ENCODE results near the gene SENP3. TPM values are rescaled to one million over a fixed set of nuclear protein-coding genes. Genes with fewer than 3 reads are reported as not detected.

SENP3 gene
- total RNA-seq, 1 experiment from 2014 or later = 83.1 TPM

- Histone ChIP-seq H3K4me2 (ENCODE audit: insufficient read depth, insufficient read length, low read length) (peak overlapping the region; percentile 91), H3K56ac (ENCODE audit: insufficient read length, low read depth, low read length) (peak overlapping the region; percentile 20), H3K4ac (ENCODE audit: low read depth, low read length) (no peak overlapping the region; the same call in 1 of the 2 replicates), H2BK20ac (ENCODE audit: low read depth, low read length, poor library complexity, severe bottlenecking) (no peak overlapping the region), H3K27ac (ENCODE audit: insufficient read length, low read depth, low read length) (no peak overlapping the region), H2AFZ (ENCODE audit: low read length) (no peak overlapping the region), H3K14ac (ENCODE audit: insufficient read depth, low read length) (peak overlapping the region; percentile 89), H4K91ac (ENCODE audit: insufficient read length, low read depth, low read length) (no peak overlapping the region), H3K9ac (ENCODE audit: extremely low read depth, insufficient read length, low read length) (peak overlapping the region; percentile 70), H2BK5ac (ENCODE audit: insufficient read length, low read length) (no peak overlapping the region), H2BK15ac (ENCODE audit: low read depth, low read length) (peak overlapping the region; percentile 87), H3K79me1 (ENCODE audit: insufficient read depth, low read depth, low read length, poor library complexity, severe bottlenecking) (no peaks in the 10 kb centered on the region), H3K79me2 (ENCODE audit: insufficient read depth, low read length) (no peaks in the 10 kb centered on the region), H2AK5ac (ENCODE audit: insufficient read length, low read length) (no peak overlapping the region), H3K23me2 (ENCODE audit: insufficient read length, low read depth, low read length, poor library complexity, severe bottlenecking) (peaks cover 10% of the 10 kb centered on the region), H3T11ph (ENCODE audit: low read length) (no peak overlapping the region), H4K20me1 (ENCODE audit: control insufficient read depth, insufficient read depth, insufficient read length) (no peaks in the 10 kb centered on the region), H3K4me1 (ENCODE audit: insufficient read depth, low read length) (no peaks in the 10 kb centered on the region; the same call in 1 of the 2 replicates), H2BK12ac (ENCODE audit: insufficient read length, low read depth, low read length) (no peak overlapping the region), H3K18ac (ENCODE audit: insufficient read length, low read depth, low read length) (peak overlapping the region; percentile 34), H3K27me3 (ENCODE audit: insufficient read depth, low read length) (no peaks in the 10 kb centered on the region), H2BK120ac (ENCODE audit: low read depth, low read length, poor library complexity, severe bottlenecking) (no peak overlapping the region), H4K5ac (ENCODE audit: insufficient read length, low read depth, low read length) (no peak overlapping the region), H4K8ac (replicated peaks; ENCODE audit: insufficient read length, low read depth, low read length) (no peak overlapping the region), H3K23ac (ENCODE audit: insufficient read length, low read depth, low read length) (no peak overlapping the region), H3K9me3 (ENCODE audit: control insufficient read depth, low read depth, low read length) (no peaks in the 10 kb centered on the region)
- Mint-ChIP-seq H3K27me3 (ENCODE audit: low read depth) (no peaks in the 10 kb centered on the region), H3K4me1 (peaks cover 25 to 56% of the 10 kb centered on the region in 2 experiments), H3K27ac (peak overlapping the region in 2 of 3 experiments; percentile 65 to 83; a peak in 2 of 7 replicates), H3K36me3 (ENCODE audit: insufficient read depth in 1 of 3, low read depth in 3 of 3) (peaks cover 27 to 62% (median 53%) of the 10 kb centered on the region in 3 experiments), H3K4me3 (peak overlapping the region in 1 of 2 experiments; percentile 48; a peak in 2 of 5 replicates), H3K9me3 (no peaks in the 10 kb centered on the region)
- WGBS (ENCODE audit: extremely low coverage, insufficient read length, low lambda C conversion rate) = no CpG with 5 or more reads among the region's 56 CpGs
- TF ChIP-seq, protein P1, sequence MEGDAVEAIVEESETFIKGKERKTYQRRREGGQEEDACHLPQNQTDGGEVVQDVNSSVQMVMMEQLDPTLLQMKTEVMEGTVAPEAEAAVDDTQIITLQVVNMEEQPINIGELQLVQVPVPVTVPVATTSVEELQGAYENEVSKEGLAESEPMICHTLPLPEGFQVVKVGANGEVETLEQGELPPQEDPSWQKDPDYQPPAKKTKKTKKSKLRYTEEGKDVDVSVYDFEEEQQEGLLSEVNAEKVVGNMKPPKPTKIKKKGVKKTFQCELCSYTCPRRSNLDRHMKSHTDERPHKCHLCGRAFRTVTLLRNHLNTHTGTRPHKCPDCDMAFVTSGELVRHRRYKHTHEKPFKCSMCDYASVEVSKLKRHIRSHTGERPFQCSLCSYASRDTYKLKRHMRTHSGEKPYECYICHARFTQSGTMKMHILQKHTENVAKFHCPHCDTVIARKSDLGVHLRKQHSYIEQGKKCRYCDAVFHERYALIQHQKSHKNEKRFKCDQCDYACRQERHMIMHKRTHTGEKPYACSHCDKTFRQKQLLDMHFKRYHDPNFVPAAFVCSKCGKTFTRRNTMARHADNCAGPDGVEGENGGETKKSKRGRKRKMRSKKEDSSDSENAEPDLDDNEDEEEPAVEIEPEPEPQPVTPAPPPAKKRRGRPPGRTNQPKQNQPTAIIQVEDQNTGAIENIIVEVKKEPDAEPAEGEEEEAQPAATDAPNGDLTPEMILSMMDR (conservative IDR thresholded peaks at IDR 0.05) = peak; percentile 89
- peak; percentile 93 for DNase-seq
Observed at GRCh38 chr17:7589204-7589868, 27.6 kb downstream of the SENP3 start.
